Neural cell (in vitro differentiated cells): ENCODE data around the gene KMT5C. TPM values are rescaled to one million over a fixed set of nuclear protein-coding genes. Genes with fewer than 3 reads are reported as not detected.

Experiments
- H2AFZ ChIP-seq: fragments of 200-600, 300-800 bp; sonication (generic), shearing (Covaris generic); 2 replicates; pipeline ENCODE4 v1.6.0; 2014; ENCODE audit warnings: low read depth, mild to moderate bottlenecking, antibody characterized with exemption, low read length, moderate library complexity
- H3F3A ChIP-seq: fragments of 200-600 bp; shearing (Covaris generic); 2 replicates; pipeline ENCODE4 v1.6.1; 2016; ENCODE audit warnings: mild to moderate bottlenecking, moderate library complexity, mixed read lengths, antibody characterized with exemption, low read length; ENCODE audit not compliant: insufficient read depth, poor library complexity, severe bottlenecking
- H3K27ac ChIP-seq: fragments of 200-600, 300-800 bp; sonication (generic), shearing (Covaris generic); 2 replicates; pipeline ENCODE4 v1.5.1; 2014; ENCODE audit warnings: mild to moderate bottlenecking, low read length, moderate library complexity
- H3K27me3 ChIP-seq: fragments of 300-800, 200-600 bp; sonication (generic), shearing (Covaris generic); 2 replicates; pipeline ENCODE4 v1.6.0; 2014; ENCODE audit warnings: mild to moderate bottlenecking, low read depth, low read length, moderate library complexity; ENCODE audit not compliant: insufficient read depth
- H3K36me3 ChIP-seq: fragments of 300-800, 200-600 bp; sonication (generic), shearing (Covaris generic); 2 replicates; pipeline ENCODE4 v1.5.1; 2014; ENCODE audit warnings: mild to moderate bottlenecking, antibody characterized with exemption, low read length, moderate library complexity; ENCODE audit not compliant: insufficient read depth
- H3K4me2 ChIP-seq: fragments of 300-800, 200-600 bp; sonication (generic), shearing (Covaris generic); 2 replicates; pipeline ENCODE4 v1.6.0; 2014; ENCODE audit warnings: mild to moderate bottlenecking, low read length
- H3K4me3 ChIP-seq: fragments of 300-800, 200-600 bp; sonication (generic), shearing (Covaris generic); 2 replicates; pipeline ENCODE4 v1.5.1; 2014; ENCODE audit warnings: mild to moderate bottlenecking, low read length, moderate library complexity
- H3K79me2 ChIP-seq: fragments of 200-600 bp; shearing (Covaris generic); replicated peaks from 2 replicates; pipeline ENCODE4 v1.6.0; 2014; ENCODE audit warnings: mild to moderate bottlenecking, low read length, moderate library complexity; ENCODE audit not compliant: insufficient read depth
- H3K9ac ChIP-seq: fragments of 300-800, 200-600 bp; sonication (generic), shearing (Covaris generic); 2 replicates; pipeline ENCODE4 v1.6.1; 2016; ENCODE audit warnings: mild to moderate bottlenecking, low read length, mixed read lengths
- H3K9me2 ChIP-seq: fragments of 200-600 bp; shearing (Covaris generic); 2 replicates; pipeline ENCODE4 v1.6.1; 2016; ENCODE audit warnings: mild to moderate bottlenecking, low read length, mixed read lengths; ENCODE audit not compliant: insufficient read depth
- H3K9me3 ChIP-seq: fragments of 200-600, 300-800 bp; sonication (generic), shearing (Covaris generic); 2 replicates; pipeline ENCODE4 v1.6.1; 2016; ENCODE audit warnings: mild to moderate bottlenecking, mixed run types, low read length, moderate library complexity, mixed read lengths
- H4K20me1 ChIP-seq: fragments of 200-600 bp; shearing (Covaris generic); 2 replicates; pipeline ENCODE4 v1.6.1; 2016; ENCODE audit warnings: mild to moderate bottlenecking, mixed run types; ENCODE audit not compliant: insufficient read depth
- EP300 ChIP-seq: fragments of 450-650 bp; conservative IDR thresholded peaks from 2 replicates; pipeline ENCODE4 v1.6.1; 2014; ENCODE audit warnings: antibody characterized with exemption, mild to moderate bottlenecking, moderate library complexity; ENCODE audit not compliant: poor library complexity, severe bottlenecking
- EZH2 ChIP-seq: fragments of 200-600, 300-800 bp; shearing (Covaris generic), sonication (generic); IDR thresholded peaks from 2 replicates; pipeline ENCODE4 v1.6.1; 2014; ENCODE audit warnings: antibody characterized with exemption, low read length, borderline replicate concordance, mild to moderate bottlenecking; ENCODE audit not compliant: insufficient read depth, poor library complexity, severe bottlenecking
- MXI1 ChIP-seq: fragments of 450-650 bp; conservative IDR thresholded peaks from 2 replicates; pipeline ENCODE4 v1.6.1; 2014; ENCODE audit warnings: antibody characterized with exemption, mild to moderate bottlenecking; ENCODE audit not compliant: poor library complexity, severe bottlenecking
- POLR2AphosphoS5 ChIP-seq: IDR thresholded peaks from 2 replicates; pipeline ENCODE4 v1.6.1; 2012
- RAD21 ChIP-seq: fragments of 450-650 bp; conservative IDR thresholded peaks from 2 replicates; pipeline ENCODE4 v1.6.1; 2014; ENCODE audit warnings: antibody characterized with exemption, mild to moderate bottlenecking, moderate library complexity
- SMC3 ChIP-seq: fragments of 450-650 bp; conservative IDR thresholded peaks from 2 replicates; pipeline ENCODE4 v1.6.1; 2014; ENCODE audit warnings: antibody characterized with exemption, mild to moderate bottlenecking, moderate library complexity; ENCODE audit not compliant: poor library complexity
- TAF1 ChIP-seq: IDR thresholded peaks from 2 replicates; pipeline ENCODE4 v1.6.1; 2012; ENCODE audit warnings: low read depth
- polyA plus RNA-seq: library from polyadenylated mRNA; depleted of rRNA; stranded (reverse); fragments of >200 nt; gene quantifications from 2 replicates; pipeline ENCODE4 v1.2.3, GENCODE V29; 2014
- TF ChIP-seq, protein P1 (sequence below): IDR thresholded peaks from 2 replicates; pipeline ENCODE4 v1.6.1; 2012; ENCODE audit warnings: borderline replicate concordance
- TF ChIP-seq, protein P2 (sequence below): fragments of 450-650 bp; IDR thresholded peaks from 2 replicates; pipeline ENCODE4 v1.5.1; 2014; ENCODE audit warnings: antibody characterized with exemption, mild to moderate bottlenecking, moderate library complexity; ENCODE audit not compliant: poor library complexity, severe bottlenecking

KMT5C gene
- polyA plus RNA-seq, 1 donor from 2014 or later: 50.9 TPM

DNA sequence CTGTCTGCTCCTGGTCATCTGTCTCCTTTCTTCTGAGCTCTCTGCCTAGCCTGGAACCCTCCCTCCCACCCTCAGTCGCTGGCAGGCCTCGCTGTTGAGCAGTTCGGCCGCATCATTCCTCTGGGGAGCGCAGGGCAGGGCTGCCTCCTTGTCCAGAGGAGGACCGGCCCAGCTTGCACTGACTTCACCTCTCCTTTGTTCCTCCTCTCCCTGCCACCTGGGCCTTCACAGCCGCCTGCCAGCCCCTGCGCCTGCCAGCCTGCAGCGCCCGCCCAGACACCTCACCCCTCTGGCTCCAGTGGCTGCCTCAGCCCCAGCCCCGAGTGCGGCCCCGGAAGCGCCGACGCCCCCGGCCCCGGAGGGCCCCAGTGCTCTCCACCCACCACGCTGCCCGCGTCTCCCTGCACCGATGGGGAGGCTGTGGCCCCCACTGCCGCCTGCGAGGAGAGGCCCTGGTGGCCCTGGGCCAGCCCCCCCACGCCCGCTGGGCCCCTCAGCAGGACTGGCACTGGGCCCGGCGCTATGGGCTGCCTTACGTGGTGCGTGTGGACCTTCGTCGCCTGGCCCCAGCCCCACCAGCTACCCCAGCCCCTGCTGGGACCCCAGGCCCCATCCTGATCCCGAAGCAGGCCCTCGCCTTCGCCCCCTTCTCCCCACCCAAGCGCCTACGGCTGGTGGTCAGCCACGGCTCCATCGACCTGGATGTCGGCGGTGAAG lies 7.2 kb downstream of the KMT5C start:
- H4K20me1 ChIP-seq: no peaks in the 10 kb centered on the region
- no peak overlapping the region for H3K4me2 ChIP-seq
- no peaks in the 10 kb centered on the region for H3K9me3 ChIP-seq
- no peak overlapping the region for H2AFZ ChIP-seq
- no peak overlapping the region for H3K9ac ChIP-seq
- H3K27ac ChIP-seq: no peak overlapping the region
- TF ChIP-seq, protein P1, sequence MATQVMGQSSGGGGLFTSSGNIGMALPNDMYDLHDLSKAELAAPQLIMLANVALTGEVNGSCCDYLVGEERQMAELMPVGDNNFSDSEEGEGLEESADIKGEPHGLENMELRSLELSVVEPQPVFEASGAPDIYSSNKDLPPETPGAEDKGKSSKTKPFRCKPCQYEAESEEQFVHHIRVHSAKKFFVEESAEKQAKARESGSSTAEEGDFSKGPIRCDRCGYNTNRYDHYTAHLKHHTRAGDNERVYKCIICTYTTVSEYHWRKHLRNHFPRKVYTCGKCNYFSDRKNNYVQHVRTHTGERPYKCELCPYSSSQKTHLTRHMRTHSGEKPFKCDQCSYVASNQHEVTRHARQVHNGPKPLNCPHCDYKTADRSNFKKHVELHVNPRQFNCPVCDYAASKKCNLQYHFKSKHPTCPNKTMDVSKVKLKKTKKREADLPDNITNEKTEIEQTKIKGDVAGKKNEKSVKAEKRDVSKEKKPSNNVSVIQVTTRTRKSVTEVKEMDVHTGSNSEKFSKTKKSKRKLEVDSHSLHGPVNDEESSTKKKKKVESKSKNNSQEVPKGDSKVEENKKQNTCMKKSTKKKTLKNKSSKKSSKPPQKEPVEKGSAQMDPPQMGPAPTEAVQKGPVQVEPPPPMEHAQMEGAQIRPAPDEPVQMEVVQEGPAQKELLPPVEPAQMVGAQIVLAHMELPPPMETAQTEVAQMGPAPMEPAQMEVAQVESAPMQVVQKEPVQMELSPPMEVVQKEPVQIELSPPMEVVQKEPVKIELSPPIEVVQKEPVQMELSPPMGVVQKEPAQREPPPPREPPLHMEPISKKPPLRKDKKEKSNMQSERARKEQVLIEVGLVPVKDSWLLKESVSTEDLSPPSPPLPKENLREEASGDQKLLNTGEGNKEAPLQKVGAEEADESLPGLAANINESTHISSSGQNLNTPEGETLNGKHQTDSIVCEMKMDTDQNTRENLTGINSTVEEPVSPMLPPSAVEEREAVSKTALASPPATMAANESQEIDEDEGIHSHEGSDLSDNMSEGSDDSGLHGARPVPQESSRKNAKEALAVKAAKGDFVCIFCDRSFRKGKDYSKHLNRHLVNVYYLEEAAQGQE: no peak
- TF ChIP-seq TAF1 (no peak), EZH2 (no peak), SMC3 (no peak), RAD21 (no peak), POLR2AphosphoS5 (no peak), EP300 (no peak), MXI1 (no peak)
- TF ChIP-seq, protein P2, sequence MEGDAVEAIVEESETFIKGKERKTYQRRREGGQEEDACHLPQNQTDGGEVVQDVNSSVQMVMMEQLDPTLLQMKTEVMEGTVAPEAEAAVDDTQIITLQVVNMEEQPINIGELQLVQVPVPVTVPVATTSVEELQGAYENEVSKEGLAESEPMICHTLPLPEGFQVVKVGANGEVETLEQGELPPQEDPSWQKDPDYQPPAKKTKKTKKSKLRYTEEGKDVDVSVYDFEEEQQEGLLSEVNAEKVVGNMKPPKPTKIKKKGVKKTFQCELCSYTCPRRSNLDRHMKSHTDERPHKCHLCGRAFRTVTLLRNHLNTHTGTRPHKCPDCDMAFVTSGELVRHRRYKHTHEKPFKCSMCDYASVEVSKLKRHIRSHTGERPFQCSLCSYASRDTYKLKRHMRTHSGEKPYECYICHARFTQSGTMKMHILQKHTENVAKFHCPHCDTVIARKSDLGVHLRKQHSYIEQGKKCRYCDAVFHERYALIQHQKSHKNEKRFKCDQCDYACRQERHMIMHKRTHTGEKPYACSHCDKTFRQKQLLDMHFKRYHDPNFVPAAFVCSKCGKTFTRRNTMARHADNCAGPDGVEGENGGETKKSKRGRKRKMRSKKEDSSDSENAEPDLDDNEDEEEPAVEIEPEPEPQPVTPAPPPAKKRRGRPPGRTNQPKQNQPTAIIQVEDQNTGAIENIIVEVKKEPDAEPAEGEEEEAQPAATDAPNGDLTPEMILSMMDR: no peak
- no peaks in the 10 kb centered on the region for H3K9me2 ChIP-seq
- no peaks in the 10 kb centered on the region for H3F3A ChIP-seq
- no peak overlapping the region for H3K4me3 ChIP-seq
- H3K36me3 ChIP-seq: no peaks in the 10 kb centered on the region
- H3K79me2 ChIP-seq: no peaks in the 10 kb centered on the region
- H3K27me3 ChIP-seq: peaks cover 7% of the 10 kb centered on the region

DNA sequence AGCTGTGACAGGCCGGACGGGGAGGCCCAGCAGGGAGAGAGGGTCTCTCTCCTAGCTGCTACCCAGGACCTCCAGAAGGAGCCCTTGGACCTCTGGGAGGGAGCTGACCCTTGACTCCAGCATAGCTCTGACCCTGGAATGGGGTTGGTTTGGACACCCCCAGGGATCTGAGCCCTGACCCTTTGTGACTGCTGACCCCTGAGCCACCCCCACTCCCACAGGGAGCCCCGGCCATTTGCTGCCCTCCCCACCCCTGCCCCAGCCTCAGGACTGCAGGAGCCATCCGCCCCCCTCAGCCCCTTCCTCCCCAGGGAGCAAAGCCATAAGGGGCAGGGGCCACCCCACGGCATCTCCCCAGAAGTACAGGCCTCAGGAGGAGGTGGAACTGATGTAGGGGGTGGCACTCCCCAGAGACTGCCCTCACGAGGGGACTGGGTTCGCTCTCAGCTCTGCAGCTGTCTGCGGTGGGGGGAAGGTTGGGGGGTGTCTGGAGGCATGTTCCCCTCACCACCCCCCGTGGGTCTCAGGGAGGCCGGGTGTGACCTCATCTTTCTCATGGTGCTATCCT lies 7.8 kb downstream of the KMT5C start:
- Histone ChIP-seq H3K9me3 (no peaks in the 10 kb centered on the region), H2AFZ (no peak overlapping the region), H3K27me3 (peaks cover 14% of the 10 kb centered on the region), H3K36me3 (no peaks in the 10 kb centered on the region), H3F3A (no peaks in the 10 kb centered on the region), H3K9me2 (no peaks in the 10 kb centered on the region), H3K9ac (no peak overlapping the region), H3K4me3 (no peak overlapping the region), H3K4me2 (no peak overlapping the region), H4K20me1 (no peaks in the 10 kb centered on the region), H3K27ac (no peak overlapping the region), H3K79me2 (no peaks in the 10 kb centered on the region)
- TF ChIP-seq POLR2AphosphoS5 (no peak), TAF1 (no peak), EZH2 (no peak), EP300 (no peak), RAD21 (no peak), SMC3 (no peak), MXI1 (no peak)
- TF ChIP-seq, protein P1: no peak
- TF ChIP-seq, protein P2: no peak
